HG02623 (cell line): ENCODE results near the gene LDLR.
A peak's percentile ranks its signal among the peaks of the same experiment; 100 is the strongest.
"Not testable (repeated sequence)": the region's sequence is repeated elsewhere in the genome, so short reads cannot be mapped to it uniquely, and the experiment has no call there.

Experiments used
- ATAC-seq: cut with Tn5 transposase; IDR thresholded peaks from one replicate; pipeline ENCODE4 v1.9.1; 2021; ENCODE audit warnings: moderate library complexity; ENCODE audit not compliant: unreplicated experiment

LDLR gene

DNA sequence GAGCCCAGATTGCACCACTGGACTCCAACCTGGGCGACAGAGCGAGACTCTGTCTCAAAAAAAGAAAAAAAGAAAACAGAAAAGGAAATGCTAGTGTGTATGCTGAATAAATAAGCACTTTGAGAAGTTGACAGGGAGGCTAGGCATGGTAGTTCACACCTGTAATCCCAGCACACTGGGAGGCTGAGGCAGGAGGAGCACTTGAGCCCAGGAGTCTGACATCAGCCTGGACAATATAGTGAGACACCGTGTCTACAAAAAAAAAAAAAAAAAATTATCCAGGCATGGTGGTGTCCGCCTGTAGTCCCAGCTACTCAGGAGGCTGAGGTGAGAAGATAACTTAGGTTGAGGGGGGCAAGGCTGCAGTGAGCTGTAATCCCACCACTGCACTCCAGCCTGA is 19.1 kb upstream of the LDLR start:
- no peak for ATAC-seq

DNA sequence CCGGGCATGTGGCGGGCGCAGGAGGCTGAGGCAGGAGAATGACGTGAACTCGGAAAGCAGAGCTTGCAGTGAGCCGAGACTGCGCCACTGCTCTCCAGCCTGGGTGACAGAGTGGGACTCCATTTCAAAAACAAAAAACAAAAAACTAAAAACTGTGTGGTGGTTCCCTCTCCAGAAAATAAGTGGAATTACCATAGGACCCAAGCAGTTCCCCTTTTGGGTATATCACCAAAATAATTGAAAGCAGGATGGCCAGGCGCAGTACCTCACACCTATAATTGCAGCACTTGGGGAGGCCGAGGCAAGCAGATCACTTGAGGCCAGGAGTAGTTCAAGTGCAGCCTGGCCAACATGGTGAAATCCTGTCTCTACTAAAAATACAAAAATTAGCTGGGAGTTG is 15.7 kb upstream of the LDLR start:
- no peak for ATAC-seq

DNA sequence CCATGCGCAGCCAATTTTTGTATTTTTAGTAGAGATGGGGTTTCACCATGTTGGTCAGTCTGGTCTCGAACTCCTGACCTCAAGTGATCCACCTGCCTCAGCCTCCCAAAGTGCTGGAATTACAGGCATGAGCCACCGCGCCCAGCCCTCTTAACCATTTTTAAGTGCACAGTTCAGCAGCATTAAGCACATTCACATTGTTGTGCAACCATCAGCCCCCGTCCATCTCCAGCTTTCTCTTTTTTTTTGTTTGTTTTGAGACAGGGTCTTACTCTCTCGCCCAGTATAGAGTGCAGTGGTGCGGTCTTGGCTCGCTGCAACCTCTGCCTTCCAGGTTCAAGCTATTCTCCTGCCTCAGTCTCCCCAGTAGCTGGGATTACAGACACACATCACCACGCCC is 12.5 kb upstream of the LDLR start:
- not testable (repeated sequence) for ATAC-seq

- no peak for ATAC-seq
Observed at GRCh38 chr19:11078893-11079292, 10.4 kb upstream of the LDLR start.

DNA sequence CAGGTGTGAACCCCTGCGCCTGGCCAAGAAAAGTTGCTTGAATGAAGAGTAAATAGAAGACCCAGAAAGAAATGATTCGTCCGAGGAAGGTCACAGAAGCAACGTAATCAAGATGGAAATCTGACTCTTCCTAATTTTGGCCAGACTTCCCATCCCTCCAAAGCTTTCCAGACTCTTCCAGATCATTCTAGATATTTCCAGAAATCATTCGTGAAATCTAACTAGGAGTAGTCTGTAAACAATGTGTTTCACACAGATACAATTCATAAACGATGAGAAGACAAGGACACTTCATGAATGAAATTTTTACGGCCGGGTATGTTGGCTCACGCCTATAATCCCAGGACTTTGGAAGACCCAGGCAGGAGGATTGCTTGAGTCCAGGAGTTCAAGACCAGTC is 9.3 kb upstream of the LDLR start:
- no peak for ATAC-seq

- ATAC-seq: no peak
Observed at GRCh38 chr19:11087870-11088505, 1.3 kb upstream of the LDLR start.

DNA sequence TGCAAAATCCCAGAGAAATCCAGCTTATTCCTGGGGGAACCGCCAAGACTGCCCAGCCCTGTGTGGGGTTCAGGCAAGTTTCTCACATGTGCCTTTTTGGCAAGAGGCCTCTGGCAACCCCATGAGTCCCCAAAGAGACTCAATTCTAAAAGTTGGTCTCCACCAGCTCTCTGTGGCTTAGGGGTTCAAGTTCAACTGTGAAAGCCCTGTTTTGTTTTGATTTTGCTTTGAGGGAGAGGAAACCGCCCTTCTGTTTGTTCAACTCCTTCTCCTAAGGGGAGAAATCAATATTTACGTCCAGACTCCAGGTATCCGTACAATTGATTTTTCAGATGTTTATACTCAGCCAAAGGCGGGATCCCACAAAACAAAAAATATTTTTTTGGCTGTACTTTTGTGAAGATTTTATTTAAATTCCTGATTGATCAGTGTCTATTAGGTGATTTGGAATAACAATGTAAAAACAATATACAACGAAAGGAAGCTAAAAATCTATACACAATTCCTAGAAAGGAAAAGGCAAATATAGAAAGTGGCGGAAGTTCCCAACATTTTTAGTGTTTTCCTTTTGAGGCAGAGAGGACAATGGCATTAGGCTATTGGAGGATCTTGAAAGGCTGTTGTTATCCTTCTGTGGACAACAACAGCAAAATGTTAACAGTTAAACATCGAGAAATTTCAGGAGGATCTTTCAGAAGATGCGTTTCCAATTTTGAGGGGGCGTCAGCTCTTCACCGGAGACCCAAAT is 583 bp upstream of the LDLR start:
- no peak for ATAC-seq

GRCh38 chr19:11090014-11090263 is 676 bp downstream of the LDLR start:
- peak; percentile 11 for ATAC-seq

DNA sequence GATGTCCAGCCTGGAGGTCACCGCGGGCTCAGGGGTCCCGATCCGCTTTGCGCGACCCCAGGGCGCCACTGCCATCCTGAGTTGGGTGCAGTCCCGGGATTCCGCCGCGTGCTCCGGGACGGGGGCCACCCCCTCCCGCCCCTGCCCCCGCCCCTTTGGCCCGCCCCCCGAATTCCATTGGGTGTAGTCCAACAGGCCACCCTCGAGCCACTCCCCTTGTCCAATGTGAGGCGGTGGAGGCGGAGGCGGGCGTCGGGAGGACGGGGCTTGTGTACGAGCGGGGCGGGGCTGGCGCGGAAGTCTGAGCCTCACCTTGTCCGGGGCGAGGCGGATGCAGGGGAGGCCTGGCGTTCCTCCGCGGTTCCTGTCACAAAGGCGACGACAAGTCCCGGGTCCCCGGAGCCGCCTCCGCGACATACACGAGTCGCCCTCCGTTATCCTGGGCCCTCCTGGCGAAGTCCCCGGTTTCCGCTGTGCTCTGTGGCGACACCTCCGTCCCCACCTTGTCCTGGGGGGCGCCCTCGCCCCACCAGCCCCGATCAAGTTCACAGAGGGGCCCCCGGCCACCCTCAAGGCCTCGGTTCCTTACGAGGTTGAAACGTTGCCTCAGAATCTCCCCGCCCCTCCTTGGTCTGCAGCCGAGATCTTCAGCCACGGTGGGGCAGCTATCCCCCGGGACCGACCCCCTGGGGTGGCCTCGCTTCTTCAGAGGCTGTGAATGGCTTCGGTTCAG is 1.2 kb downstream of the LDLR start:
- peak; percentile 66 for ATAC-seq

DNA sequence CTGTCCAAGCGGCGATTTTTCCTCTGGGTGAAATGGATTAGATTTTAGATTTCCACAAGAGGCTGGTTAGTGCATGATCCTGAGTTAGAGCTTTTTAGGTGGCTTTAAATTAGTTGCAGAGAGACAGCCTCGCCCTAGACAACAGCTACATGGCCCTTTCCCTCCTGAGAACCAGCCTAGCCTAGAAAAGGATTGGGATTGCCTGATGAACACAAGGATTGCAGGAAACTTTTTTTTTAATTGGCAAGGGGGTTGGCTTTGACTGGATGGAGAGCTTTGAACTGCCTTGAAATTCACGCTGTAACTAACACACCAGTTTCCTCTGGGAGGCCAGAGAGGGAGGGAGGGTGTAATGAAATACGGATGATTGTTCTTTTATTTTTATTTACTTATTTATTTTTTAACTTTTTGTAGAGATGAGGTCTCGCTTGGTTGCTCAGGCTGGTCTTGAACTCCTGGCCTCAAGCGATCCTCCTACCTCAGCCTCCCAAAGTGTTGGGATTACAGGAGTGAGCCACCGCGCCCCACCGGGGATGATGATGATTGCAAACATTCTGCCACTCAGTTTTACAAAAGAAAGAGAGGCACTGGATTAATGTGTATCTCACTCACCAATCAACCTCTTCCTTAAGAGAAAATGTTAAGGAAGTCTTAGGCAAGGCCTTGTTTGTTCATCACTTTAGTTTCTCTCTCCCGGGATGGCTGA is 1.9 kb downstream of the LDLR start:
- ATAC-seq: no peak

DNA sequence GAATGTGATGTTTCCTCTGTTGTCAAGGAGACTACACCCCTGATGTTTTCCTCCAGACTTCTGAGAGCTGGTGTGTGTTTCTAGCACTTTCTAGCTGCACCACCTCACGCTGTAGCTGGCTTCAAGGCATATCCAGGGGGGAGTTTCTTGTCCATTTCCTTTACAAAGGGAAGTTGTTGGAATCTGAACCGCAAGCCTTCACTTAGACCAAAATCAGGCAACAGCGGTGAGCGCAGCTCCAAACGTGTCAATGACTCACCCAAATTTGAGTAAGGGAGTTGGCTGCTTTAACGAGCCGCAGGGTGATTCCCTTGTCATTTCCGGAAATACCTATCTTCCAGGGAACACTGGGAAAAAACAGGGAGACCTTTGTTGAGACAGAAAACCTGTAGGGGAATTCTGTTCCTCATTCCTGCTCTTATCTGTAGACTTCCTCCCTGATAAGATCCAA is 2.5 kb downstream of the LDLR start:
- no peak for ATAC-seq

DNA sequence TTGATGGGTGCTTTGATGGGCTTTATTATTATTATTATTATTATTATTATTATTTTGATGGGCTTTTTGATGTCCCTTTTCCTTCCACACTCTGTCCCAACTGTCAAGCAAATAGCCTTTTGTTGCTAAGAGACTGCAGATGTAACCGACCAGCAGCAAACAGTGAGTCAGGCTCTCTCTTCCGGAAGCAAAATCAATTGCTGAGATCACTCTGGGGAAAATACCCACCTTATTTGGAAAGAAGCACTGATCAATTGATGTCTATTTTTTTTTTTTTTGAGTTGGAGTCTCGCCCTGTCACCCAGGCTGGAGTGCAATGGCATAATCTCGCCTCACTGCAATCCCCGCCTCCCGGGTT is 2.9 kb downstream of the LDLR start:
- no peak for ATAC-seq

GRCh38 chr19:11093689-11094238 is 4.5 kb downstream of the LDLR start:
- ATAC-seq: no peak

DNA sequence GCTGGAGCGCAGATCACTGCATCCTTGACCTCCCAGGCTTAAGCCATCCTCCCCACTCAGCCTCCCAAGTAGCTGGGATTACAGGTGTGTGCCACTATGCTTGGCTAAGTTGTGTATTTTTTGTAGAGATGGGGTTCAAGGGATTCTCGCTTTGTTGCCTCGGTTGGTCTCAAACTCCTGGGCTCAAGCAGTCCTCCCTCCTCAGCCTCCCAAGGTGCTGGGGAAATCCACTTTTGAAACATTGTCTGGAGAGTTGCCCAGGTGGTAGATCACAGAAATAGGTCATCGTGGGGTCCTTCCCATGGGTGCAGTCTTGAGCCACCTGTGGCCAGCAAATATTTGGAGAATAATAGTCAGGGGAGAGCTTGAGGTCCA is 5.2 kb downstream of the LDLR start:
- ATAC-seq: no peak

DNA sequence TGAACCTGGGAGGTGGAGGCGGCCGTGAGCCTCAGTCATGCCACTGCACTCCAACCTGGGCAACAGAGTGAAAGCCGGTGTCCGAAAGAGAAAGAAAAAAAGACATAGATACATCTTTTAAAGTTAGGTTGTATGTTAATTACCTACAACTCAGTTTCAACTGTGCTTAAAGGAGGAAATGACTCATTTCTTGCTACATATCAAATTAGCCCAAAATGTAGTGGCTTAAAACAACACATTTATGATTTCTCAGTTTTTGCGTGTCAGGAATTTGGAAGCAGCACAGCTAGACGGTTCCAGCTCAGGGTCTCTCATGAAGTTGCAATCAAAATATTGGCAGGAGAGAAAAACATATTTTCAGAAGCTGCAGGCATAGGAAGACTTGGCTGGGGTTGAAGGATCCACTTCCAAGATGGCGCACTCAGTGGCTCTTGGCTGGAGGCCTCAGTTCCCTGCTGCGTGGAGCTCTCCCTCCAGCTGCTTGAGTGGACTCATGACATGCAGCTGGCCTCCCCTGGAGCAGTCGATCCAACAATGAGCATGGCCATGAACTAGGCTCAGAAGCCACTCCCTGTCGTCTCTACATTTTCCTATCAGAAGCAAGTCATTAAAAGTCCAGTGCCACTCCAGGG is 7.1 kb downstream of the LDLR start:
- peak; percentile 47 for ATAC-seq

GRCh38 chr19:11097367-11097766 is 8.1 kb downstream of the LDLR start:
- ATAC-seq: not testable (repeated sequence)

DNA sequence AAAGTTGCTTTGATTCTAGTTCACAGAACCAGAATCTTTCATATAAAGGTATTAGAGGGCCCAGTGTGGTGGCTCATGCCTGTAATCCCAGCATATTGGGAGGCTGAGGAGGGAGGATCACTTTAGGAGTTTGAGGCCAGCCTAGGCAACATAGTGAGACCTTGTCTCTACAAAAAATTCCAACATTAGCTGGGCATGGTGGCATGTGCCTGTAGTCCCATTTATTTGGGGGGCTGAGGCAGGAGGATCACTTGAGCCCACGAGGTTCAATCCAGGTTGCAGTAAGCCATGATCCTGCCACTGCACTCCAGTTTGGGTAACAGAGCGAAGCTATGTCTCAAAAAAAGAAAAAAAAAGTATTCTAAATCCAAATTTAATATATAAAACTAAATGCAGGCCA is 9.1 kb downstream of the LDLR start:
- no peak for ATAC-seq

DNA sequence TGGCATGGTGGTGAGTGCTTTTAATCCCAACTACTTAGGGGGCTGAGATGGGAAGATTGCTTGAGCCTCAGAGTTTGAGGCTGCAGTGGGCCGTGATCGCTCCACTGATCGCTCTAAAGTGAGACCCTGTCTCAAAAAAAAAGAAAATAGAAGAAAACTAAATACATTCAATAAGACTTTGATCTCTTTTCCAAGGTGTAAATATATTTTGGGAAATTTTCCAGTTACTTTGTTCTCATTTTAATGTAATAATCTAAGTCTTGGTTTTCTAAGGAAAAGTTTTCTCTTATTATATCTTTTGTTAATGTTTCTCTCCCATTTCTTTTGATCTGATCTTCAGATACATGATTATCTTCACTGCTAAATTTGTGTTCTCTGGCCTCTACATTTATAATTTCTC is 9.6 kb downstream of the LDLR start:
- ATAC-seq: no peak

DNA sequence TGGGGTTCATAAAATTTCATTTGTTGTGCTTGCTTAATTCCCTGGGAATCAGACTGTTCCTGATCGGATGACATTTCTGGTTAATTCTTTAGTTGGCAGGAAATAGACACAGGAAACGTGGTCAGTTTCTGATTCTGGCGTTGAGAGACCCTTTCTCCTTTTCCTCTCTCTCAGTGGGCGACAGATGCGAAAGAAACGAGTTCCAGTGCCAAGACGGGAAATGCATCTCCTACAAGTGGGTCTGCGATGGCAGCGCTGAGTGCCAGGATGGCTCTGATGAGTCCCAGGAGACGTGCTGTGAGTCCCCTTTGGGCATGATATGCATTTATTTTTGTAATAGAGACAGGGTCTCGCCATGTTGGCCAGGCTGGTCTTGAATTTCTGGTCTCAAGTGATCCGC is 10.8 kb downstream of the LDLR start:
- no peak for ATAC-seq

DNA sequence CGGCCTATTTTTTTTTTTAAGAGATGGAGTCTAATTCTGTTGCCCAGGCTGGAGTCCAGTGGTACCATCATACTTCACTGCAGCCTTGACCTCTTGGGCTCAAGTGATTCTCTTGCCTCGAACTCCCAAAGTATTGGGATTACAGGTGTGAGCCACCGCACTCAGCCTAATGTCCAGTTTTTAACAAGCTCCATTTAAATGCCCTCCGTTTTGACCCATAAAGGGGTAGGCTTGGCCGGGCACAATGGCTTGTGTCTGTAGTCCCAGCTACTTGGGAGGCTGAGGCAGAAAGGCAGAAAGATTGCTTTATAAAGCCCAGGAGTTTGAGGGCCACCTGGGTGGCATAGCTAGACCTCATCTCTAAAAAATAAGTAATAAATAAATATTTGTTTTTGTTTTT is 11.8 kb downstream of the LDLR start:
- ATAC-seq: no peak

DNA sequence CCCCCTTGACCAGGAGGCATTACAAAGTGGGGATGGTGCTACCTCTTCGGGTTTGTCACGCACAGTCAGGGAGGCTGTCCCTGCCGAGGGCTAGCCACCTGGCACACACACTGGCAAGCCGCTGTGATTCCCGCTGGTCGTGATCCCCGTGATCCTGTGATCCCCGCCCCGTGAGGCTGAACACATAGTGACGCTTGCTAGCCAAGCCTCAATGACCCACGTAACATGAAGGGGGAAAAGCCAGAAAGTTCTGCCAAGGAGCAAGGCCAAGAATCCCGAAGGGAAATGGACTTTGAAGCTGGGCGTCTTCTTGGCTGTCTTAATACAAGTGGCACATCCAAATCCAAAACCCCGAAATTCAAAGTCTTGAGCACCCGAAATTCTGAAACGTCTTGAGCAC is 13.7 kb downstream of the LDLR start:
- ATAC-seq: no peak
